Panc1 (cell line): ENCODE results near the gene HSBP1L1. TPM values are rescaled to one million over a fixed set of nuclear protein-coding genes. Genes with fewer than 3 reads are reported as not detected.
A peak's percentile ranks its signal among the peaks of the same experiment; 100 is the strongest.

ENCODE experiments used
- ATAC-seq: fragments of 200-7000 bp; cut with Tn5 transposase; 2 replicates; pipeline ENCODE4 v1.9.1; 2020; ENCODE audit warnings: mild to moderate bottlenecking, moderate library complexity
- BruUV-seq: library from RNA; stranded (reverse); fragments of 400-500 nt; replicated peaks from 2 replicates; lab custom pipeline; 2021; lab: Mats Ljungman, UMichigan
- CTCF ChIA-PET: fragments of 300-600 bp; sonication (Branson Sonifier 250); formaldehyde crosslinking; loops from one replicate; lab custom pipeline; 2022; ENCODE audit warnings: antibody characterized with exemption; lab: Charles Lee
- POLR2A ChIA-PET: fragments of 300-600 bp; sonication (Branson Sonifier 250); formaldehyde crosslinking; loops from one replicate; lab custom pipeline; 2022; ENCODE audit warnings: antibody characterized with exemption; lab: Charles Lee
- DNase-seq: peaks from one replicate; pipeline ENCODE4 v3.0.0-alpha.2; 2010; ENCODE audit warnings: low read depth, low spot score
- H3K27ac ChIP-seq: 2 replicates; pipeline ENCODE4 v1.5.1; 2011; ENCODE audit warnings: mild to moderate bottlenecking, low read length, inconsistent platforms
- H3K27me3 ChIP-seq: fragments of 200-500 bp; sonication (Bioruptor generic); 2 replicates; pipeline ENCODE4 v1.6.0; 2014; ENCODE audit warnings: low read length, inconsistent platforms; ENCODE audit not compliant: control insufficient read depth, insufficient read depth
- H3K36me3 ChIP-seq: fragments of 200-500 bp; sonication (Bioruptor generic); 2 replicates; pipeline ENCODE4 v1.5.1; 2014; ENCODE audit warnings: inconsistent platforms, mild to moderate bottlenecking, low read length, moderate library complexity; ENCODE audit not compliant: control insufficient read depth, insufficient read depth
- H3K4me1 ChIP-seq: 2 replicates; pipeline ENCODE4 v1.5.1; 2011; ENCODE audit warnings: inconsistent platforms, mild to moderate bottlenecking, low read length, moderate library complexity; ENCODE audit not compliant: control insufficient read depth, insufficient read depth
- H3K4me3 ChIP-seq, 2 experiments: 2 replicates each; pipeline ENCODE4 v1.5.1; 2011 to 2012; ENCODE audit warnings: low read depth in 2 of 2, low read length in 2 of 2, mild to moderate bottlenecking in 2 of 2, inconsistent platforms in 1 of 2, moderate library complexity in 1 of 2
- H3K9me3 ChIP-seq: fragments of 200-500 bp; sonication (Bioruptor generic); 2 replicates; pipeline ENCODE4 v1.5.1; 2014; ENCODE audit warnings: low read depth, mild to moderate bottlenecking, inconsistent platforms, low read length, moderate library complexity; ENCODE audit not compliant: control insufficient read depth, insufficient read depth
- POLR2AphosphoS5 ChIP-seq: IDR thresholded peaks from 2 replicates; pipeline ENCODE4 v1.6.1; 2012; ENCODE audit warnings: mild to moderate bottlenecking, low read depth, low read length, moderate library complexity
- SIN3A ChIP-seq: IDR thresholded peaks from 2 replicates; pipeline ENCODE4 v1.6.1; 2012; ENCODE audit warnings: low read depth, mild to moderate bottlenecking, low read length, moderate library complexity, borderline replicate concordance; ENCODE audit not compliant: insufficient read depth
- TCF7L2 ChIP-seq: IDR thresholded peaks from 2 replicates; pipeline ENCODE4 v1.6.1; 2011; ENCODE audit warnings: mild to moderate bottlenecking, low read depth, low read length, inconsistent platforms
- in situ Hi-C: cut with HindIII; loops from 2 replicates; pipeline ENCODE4 v1.10.0; 2016; ENCODE audit warnings: low sequenced_read_pairs, low pct_unique_long_range_greater_than_20kb
- intact Hi-C: fragments of 100-400 bp; cut with micrococcal nuclease; formaldehyde crosslinking; loops from one replicate; pipeline ENCODE4 v1.10.0; 2022; ENCODE audit not compliant: unreplicated experiment
- total RNA-seq: library from RNA; stranded (reverse); gene quantifications from one replicate; pipeline ENCODE4 v1.2.1, GENCODE V29; 2021; ENCODE audit not compliant: unreplicated experiment
- TF ChIP-seq, protein P1 (sequence below): fragments of 450-650 bp; IDR thresholded peaks from 2 replicates; pipeline ENCODE4 v1.5.1; 2017; ENCODE audit warnings: mild to moderate bottlenecking
- TF ChIP-seq, protein P2 (sequence below), 2 experiments: IDR thresholded peaks; 2 replicates each; pipeline ENCODE4 v1.6.1; 2011 to 2012; ENCODE audit warnings: low read depth in 2 of 2, control low read depth in 1 of 2, low read length in 1 of 2, mild to moderate bottlenecking in 1 of 2, moderate library complexity in 1 of 2; ENCODE audit not compliant: insufficient read depth in 1 of 2

Gene HSBP1L1
- total RNA-seq, 1 experiment from 2014 or later = 45.4 TPM

DNA sequence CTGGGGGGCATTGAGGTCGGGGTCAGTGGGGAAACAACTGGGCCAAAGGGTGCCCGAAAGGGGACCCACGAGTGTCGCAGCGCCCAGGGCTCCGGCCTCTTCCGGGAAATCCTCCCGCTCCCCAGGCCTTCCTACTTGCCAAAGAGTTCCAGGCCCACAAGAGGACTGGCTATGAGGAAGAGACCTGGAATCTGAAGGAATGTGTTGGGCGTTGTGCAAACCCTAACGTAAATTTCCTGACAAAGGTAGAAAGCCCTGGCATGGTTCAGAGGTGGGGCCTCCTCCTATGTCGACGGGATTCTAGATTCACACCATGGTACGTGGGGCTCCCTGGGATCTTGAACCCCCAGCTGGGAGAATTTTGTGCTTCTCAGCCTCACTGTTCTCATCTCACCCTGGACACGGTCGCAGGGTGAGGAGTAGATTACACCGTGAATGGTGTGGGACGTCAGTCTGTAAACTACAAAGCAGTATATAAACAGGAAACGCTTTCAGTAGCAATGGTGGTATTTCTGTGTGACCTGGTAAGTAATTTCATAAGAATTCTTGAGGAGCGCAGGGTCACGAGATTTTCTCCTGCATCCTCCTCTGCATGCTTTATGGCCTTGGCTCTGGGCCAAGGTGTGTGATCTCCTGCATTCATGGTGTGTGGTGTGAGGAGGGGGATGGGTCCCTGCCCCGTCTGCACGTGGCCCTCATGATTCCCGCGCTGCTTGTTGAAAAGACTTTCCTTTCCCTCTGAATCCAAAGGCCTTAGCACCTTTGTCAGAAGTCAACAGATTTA is 868 bp downstream of the HSBP1L1 start:
- Histone ChIP-seq H3K4me3 (peak overlapping the region; percentile 69 to 80), H3K36me3 (no peaks in the 10 kb centered on the region), H3K4me1 (peaks cover 30% of the 10 kb centered on the region), H3K27ac (peak overlapping the region; percentile 93), H3K9me3 (no peaks in the 10 kb centered on the region), H3K27me3 (no peaks in the 10 kb centered on the region)
- TSS peak; percentile 69 for BruUV-seq
- TF ChIP-seq POLR2AphosphoS5 = peak; percentile 86
- TF ChIP-seq TCF7L2 = peak; percentile 76
- TF ChIP-seq, protein P1, sequence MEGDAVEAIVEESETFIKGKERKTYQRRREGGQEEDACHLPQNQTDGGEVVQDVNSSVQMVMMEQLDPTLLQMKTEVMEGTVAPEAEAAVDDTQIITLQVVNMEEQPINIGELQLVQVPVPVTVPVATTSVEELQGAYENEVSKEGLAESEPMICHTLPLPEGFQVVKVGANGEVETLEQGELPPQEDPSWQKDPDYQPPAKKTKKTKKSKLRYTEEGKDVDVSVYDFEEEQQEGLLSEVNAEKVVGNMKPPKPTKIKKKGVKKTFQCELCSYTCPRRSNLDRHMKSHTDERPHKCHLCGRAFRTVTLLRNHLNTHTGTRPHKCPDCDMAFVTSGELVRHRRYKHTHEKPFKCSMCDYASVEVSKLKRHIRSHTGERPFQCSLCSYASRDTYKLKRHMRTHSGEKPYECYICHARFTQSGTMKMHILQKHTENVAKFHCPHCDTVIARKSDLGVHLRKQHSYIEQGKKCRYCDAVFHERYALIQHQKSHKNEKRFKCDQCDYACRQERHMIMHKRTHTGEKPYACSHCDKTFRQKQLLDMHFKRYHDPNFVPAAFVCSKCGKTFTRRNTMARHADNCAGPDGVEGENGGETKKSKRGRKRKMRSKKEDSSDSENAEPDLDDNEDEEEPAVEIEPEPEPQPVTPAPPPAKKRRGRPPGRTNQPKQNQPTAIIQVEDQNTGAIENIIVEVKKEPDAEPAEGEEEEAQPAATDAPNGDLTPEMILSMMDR = no peak
- no peak for TF ChIP-seq SIN3A
- TF ChIP-seq, protein P2, sequence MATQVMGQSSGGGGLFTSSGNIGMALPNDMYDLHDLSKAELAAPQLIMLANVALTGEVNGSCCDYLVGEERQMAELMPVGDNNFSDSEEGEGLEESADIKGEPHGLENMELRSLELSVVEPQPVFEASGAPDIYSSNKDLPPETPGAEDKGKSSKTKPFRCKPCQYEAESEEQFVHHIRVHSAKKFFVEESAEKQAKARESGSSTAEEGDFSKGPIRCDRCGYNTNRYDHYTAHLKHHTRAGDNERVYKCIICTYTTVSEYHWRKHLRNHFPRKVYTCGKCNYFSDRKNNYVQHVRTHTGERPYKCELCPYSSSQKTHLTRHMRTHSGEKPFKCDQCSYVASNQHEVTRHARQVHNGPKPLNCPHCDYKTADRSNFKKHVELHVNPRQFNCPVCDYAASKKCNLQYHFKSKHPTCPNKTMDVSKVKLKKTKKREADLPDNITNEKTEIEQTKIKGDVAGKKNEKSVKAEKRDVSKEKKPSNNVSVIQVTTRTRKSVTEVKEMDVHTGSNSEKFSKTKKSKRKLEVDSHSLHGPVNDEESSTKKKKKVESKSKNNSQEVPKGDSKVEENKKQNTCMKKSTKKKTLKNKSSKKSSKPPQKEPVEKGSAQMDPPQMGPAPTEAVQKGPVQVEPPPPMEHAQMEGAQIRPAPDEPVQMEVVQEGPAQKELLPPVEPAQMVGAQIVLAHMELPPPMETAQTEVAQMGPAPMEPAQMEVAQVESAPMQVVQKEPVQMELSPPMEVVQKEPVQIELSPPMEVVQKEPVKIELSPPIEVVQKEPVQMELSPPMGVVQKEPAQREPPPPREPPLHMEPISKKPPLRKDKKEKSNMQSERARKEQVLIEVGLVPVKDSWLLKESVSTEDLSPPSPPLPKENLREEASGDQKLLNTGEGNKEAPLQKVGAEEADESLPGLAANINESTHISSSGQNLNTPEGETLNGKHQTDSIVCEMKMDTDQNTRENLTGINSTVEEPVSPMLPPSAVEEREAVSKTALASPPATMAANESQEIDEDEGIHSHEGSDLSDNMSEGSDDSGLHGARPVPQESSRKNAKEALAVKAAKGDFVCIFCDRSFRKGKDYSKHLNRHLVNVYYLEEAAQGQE (IDR thresholded peaks at IDR 0.05; ENCODE audit: insufficient read depth in 1 of 2, low read depth in 2 of 2, low read length in 1 of 2) = no peak
- intact Hi-C loops (no loop called here), in situ Hi-C loops (no loop called here)
- POLR2A ChIA-PET = no interaction called here
- ATAC-seq (peak; percentile 75), DNase-seq (peak; percentile 63)
- CTCF ChIA-PET = interaction anchor here (0.8 kb wide), 1 partner anchor 12 kb away, joined by 11 read pairs; no protein-coding TSS in a partner anchor

DNA sequence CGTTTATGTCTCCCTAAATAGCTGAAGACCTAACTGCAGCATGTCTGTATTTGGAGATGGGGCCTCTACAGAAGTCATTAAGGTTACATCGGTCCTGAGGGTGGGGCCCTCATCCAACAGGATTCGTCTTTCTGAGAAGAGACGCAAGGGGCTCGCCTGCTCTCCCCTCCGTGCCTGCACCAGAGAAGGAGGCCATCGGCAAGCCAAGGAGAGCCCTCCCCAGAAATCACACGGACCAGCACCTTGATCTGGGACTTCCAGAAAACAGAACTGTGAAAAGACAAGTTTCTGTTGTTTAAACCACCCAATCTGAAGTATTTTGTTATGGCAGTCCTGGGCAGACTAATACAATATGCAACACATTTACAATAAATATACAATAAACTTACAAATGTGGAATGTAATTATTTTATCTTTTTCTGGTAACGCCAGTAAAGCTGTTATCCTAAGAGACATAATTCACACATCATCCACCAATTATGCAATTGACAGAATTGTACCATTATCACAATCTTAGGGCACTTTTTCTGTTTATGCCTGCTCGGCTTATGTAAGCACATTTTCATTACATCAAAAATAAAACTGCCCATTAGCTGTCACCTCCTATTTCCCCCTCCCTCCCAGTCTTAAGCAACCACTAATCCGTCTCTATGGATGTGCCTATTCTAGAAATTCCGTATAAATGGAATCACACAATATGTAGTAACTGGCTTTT is 6.1 kb downstream of the HSBP1L1 start:
- DNase-seq = no peak
- peaks cover 20% of the 10 kb centered on the region for H3K4me1 ChIP-seq
- no peaks in the 10 kb centered on the region for H3K9me3 ChIP-seq
- H3K4me3 ChIP-seq = no peak overlapping the region
- BruUV-seq = no TSS peak
- POLR2A ChIA-PET = no interaction called here
- no peak overlapping the region for H3K27ac ChIP-seq
- no peaks in the 10 kb centered on the region for H3K27me3 ChIP-seq
- in situ Hi-C loops = no loop called here
- ATAC-seq = no peak
- CTCF ChIA-PET = no interaction called here
- peaks cover 13% of the 10 kb centered on the region for H3K36me3 ChIP-seq
- intact Hi-C loops = loop anchor here (10.0 kb wide), 1 partner anchor 174 kb away; no protein-coding TSS in a partner anchor
- TF ChIP-seq, protein P2 (IDR thresholded peaks at IDR 0.05; ENCODE audit: insufficient read depth in 1 of 2, low read depth in 2 of 2, low read length in 1 of 2) = no peak
- TF ChIP-seq POLR2AphosphoS5 (peak; percentile 31; the same call in 1 of the 2 replicates), TCF7L2 (no peak), SIN3A (no peak)
- TF ChIP-seq, protein P1 = no peak
